Peyer's patch (tissue), 4 donors: ENCODE measurements around the gene ZNF581.

Experiments used
- POLR2A ChIP-seq, 2 donors: fragments of 450-650 bp; IDR thresholded peaks; one replicate each; pipeline ENCODE4 v1.5.1; 2017; ENCODE audit warnings: antibody characterized with exemption in 2 of 2, mild to moderate bottlenecking in 2 of 2, moderate library complexity in 2 of 2
- TF ChIP-seq, protein P1 (sequence below), 6 experiments: fragments of 450-650 bp in 4 of 6; fragments of 200-600 bp in 2 of 6; sonication (generic) in 1 of 6; IDR thresholded peaks; one replicate each; pipeline ENCODE4 v1.5.1; 2017 to 2019; ENCODE audit warnings: antibody characterized with exemption in 6 of 6, mild to moderate bottlenecking in 3 of 6, moderate library complexity in 1 of 6

DNA sequence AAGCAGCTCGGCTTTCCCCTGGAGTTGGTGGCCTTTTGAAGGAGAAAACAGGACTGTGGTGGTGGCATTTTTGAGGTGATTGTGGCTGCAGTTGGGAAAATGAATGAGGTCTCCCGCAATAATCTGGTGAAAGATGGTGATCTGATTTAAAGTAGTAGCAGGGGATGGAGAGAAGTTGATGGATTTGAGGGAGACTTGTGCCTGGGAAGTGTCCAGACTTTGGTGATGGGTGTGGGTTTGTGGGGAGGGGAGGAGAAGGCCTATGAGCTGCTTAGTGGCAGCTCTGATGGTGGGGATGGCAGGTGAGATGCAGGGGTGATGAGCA, 27.6 kb downstream of the ZNF581 start:
- TF ChIP-seq, protein P1, sequence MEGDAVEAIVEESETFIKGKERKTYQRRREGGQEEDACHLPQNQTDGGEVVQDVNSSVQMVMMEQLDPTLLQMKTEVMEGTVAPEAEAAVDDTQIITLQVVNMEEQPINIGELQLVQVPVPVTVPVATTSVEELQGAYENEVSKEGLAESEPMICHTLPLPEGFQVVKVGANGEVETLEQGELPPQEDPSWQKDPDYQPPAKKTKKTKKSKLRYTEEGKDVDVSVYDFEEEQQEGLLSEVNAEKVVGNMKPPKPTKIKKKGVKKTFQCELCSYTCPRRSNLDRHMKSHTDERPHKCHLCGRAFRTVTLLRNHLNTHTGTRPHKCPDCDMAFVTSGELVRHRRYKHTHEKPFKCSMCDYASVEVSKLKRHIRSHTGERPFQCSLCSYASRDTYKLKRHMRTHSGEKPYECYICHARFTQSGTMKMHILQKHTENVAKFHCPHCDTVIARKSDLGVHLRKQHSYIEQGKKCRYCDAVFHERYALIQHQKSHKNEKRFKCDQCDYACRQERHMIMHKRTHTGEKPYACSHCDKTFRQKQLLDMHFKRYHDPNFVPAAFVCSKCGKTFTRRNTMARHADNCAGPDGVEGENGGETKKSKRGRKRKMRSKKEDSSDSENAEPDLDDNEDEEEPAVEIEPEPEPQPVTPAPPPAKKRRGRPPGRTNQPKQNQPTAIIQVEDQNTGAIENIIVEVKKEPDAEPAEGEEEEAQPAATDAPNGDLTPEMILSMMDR (IDR thresholded peaks at IDR 0.05), result no peak
- TF ChIP-seq POLR2A (IDR thresholded peaks at IDR 0.05), result no peak
